SIG-M5 treated with dmso at 0.1 percent for 504 hours (cell line): ENCODE data around the gene MYCBP.
"Not testable (repeated sequence)": the region's sequence is repeated elsewhere in the genome, so short reads cannot be mapped to it uniquely, and the experiment has no call there.

Experiments used
- DNase-seq: peaks from one replicate; lab custom pipeline; 2025; ENCODE audit not compliant: unreplicated experiment; lab: John Stamatoyannopoulos, UW

The MYCBP gene

GRCh38 chr1:38870996-38871395, 2.2 kb downstream of the MYCBP start:
- no peak for DNase-seq

- DNase-seq = no peak
These were observed 5.9 kb downstream of the MYCBP start for GRCh38 chr1:38867208-38867607.

GRCh38 chr1:38865112-38865715, 7.9 kb downstream of the MYCBP start:
- DNase-seq = no peak

GRCh38 chr1:38860454-38860795, 12.7 kb downstream of the MYCBP start:
- DNase-seq = no peak

GRCh38 chr1:38859561-38860453, 13.3 kb downstream of the MYCBP start, which contains the start of gene RRAGC:
Gene RRAGC (minus strand): TSS chr1:38859772. CDS start chr1:38859646, 126 bp downstream.
- peak; percentile 95 for DNase-seq

GRCh38 chr1:38858833-38859560, 14.2 kb downstream of the MYCBP start:
- peak; percentile 20 for DNase-seq

GRCh38 chr1:38852780-38853179, 20.4 kb downstream of the MYCBP start:
- no peak for DNase-seq

- DNase-seq = peak; percentile 91
These were observed 25.1 kb downstream of the MYCBP start for GRCh38 chr1:38848071-38848470.

- no peak for DNase-seq
These were observed 26.9 kb downstream of the MYCBP start for GRCh38 chr1:38846210-38846609.

GRCh38 chr1:38845088-38845487, 28.1 kb downstream of the MYCBP start:
- DNase-seq = not testable (repeated sequence)

- no peak for DNase-seq
These were observed 32.9 kb downstream of the MYCBP start for GRCh38 chr1:38840281-38840680.

GRCh38 chr1:38839363-38839762, 33.8 kb downstream of the MYCBP start:
- DNase-seq = no peak

- DNase-seq = not testable (repeated sequence)
These were observed 36.8 kb downstream of the MYCBP start for GRCh38 chr1:38836316-38836715.

- DNase-seq = peak; percentile 83
These were observed 38.0 kb downstream of the MYCBP start for GRCh38 chr1:38834937-38835827.

- DNase-seq = peak; percentile 60
These were observed 38.8 kb downstream of the MYCBP start for GRCh38 chr1:38834221-38834782.

GRCh38 chr1:38833146-38833545, 40.0 kb downstream of the MYCBP start:
- no peak for DNase-seq

GRCh38 chr1:38832370-38832734, 40.8 kb downstream of the MYCBP start:
- DNase-seq = no peak

- no peak for DNase-seq
These were observed 41.3 kb downstream of the MYCBP start for GRCh38 chr1:38831731-38832369.

- no peak for DNase-seq
These were observed 43.8 kb downstream of the MYCBP start for GRCh38 chr1:38829368-38829767.

- DNase-seq = no peak
These were observed 45.8 kb downstream of the MYCBP start for GRCh38 chr1:38827318-38827717.
